Inferior parietal cortex (tissue), 1 donor: Measurements from ENCODE around the gene TMEFF2.
"Not testable (repeated sequence)": the region's sequence is repeated elsewhere in the genome, so short reads cannot be mapped to it uniquely, and the experiment has no call there.

ENCODE experiments used
- DNase-seq: peaks from one replicate; pipeline ENCODE4 v3.0.0-alpha.2; 2016; ENCODE audit errors: extremely low spot score

TMEFF2 gene

GRCh38 chr2:192128655-192129054, 66.1 kb downstream of the TMEFF2 start:
- DNase-seq = no peak

- DNase-seq = no peak
These were observed 67.3 kb downstream of the TMEFF2 start for GRCh38 chr2:192127434-192127833.

- DNase-seq = no peak
These were observed 67.8 kb downstream of the TMEFF2 start for GRCh38 chr2:192126912-192127311.

GRCh38 chr2:192126426-192126825, 68.3 kb downstream of the TMEFF2 start:
- no peak for DNase-seq

GRCh38 chr2:192124571-192124970, 70.2 kb downstream of the TMEFF2 start:
- no peak for DNase-seq

- peak; percentile 72 for DNase-seq
These were observed 70.9 kb downstream of the TMEFF2 start for GRCh38 chr2:192123847-192124246.

- DNase-seq = no peak
These were observed 71.8 kb downstream of the TMEFF2 start for GRCh38 chr2:192122946-192123345.

GRCh38 chr2:192122141-192122540, 72.6 kb downstream of the TMEFF2 start:
- no peak for DNase-seq

- DNase-seq = no peak
These were observed 75.2 kb downstream of the TMEFF2 start for GRCh38 chr2:192119536-192119935.

- DNase-seq = no peak
These were observed 77.0 kb downstream of the TMEFF2 start for GRCh38 chr2:192117705-192118104.

GRCh38 chr2:192111536-192111935, 83.2 kb downstream of the TMEFF2 start:
- DNase-seq = not testable (repeated sequence)

- DNase-seq = no peak
These were observed 95.0 kb downstream of the TMEFF2 start for GRCh38 chr2:192099742-192100141.

- DNase-seq = no peak
These were observed 95.8 kb downstream of the TMEFF2 start for GRCh38 chr2:192098814-192099491.

GRCh38 chr2:192091476-192091875, 103.3 kb downstream of the TMEFF2 start:
- no peak for DNase-seq

- DNase-seq = no peak
These were observed 103.8 kb downstream of the TMEFF2 start for GRCh38 chr2:192090911-192091310.

- no peak for DNase-seq
These were observed 107.3 kb downstream of the TMEFF2 start for GRCh38 chr2:192087398-192087958.

GRCh38 chr2:192082121-192082520, 112.6 kb downstream of the TMEFF2 start:
- DNase-seq = no peak

- DNase-seq = not testable (repeated sequence)
These were observed 114.6 kb downstream of the TMEFF2 start for GRCh38 chr2:192080096-192080495.

GRCh38 chr2:192073878-192074277, 120.9 kb downstream of the TMEFF2 start:
- DNase-seq = no peak

GRCh38 chr2:192072778-192073177, 122.0 kb downstream of the TMEFF2 start:
- no peak for DNase-seq

GRCh38 chr2:192072261-192072660, 122.5 kb downstream of the TMEFF2 start:
- DNase-seq = no peak

- no peak for DNase-seq
These were observed 124.6 kb downstream of the TMEFF2 start for GRCh38 chr2:192070099-192070498.

GRCh38 chr2:192069417-192069816, 125.3 kb downstream of the TMEFF2 start:
- no peak for DNase-seq

GRCh38 chr2:192068966-192069365, 125.8 kb downstream of the TMEFF2 start:
- no peak for DNase-seq
